ENCODE measurements around the gene GINS1.

DNA sequence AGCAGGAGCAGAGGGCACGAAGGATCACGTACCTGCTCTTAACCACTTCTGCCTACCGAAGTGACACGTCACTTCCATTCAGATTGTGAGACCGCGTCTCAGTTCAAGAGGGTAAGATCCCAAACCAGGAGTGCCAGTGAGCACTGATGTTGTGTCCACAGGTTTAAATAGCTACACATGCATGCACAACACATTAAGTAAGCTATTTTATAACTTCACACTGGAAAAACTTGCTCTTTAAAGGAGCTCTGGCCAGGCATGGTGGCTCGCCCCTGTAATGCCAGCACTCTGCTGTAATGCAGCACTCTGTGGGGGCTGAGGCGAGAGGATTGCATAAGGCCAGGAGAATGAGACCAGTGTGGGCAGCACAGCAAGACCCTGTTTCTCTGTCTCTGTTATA, 37.9 kb upstream of the GINS1 start:
- TF ChIP-seq, protein P1, sequence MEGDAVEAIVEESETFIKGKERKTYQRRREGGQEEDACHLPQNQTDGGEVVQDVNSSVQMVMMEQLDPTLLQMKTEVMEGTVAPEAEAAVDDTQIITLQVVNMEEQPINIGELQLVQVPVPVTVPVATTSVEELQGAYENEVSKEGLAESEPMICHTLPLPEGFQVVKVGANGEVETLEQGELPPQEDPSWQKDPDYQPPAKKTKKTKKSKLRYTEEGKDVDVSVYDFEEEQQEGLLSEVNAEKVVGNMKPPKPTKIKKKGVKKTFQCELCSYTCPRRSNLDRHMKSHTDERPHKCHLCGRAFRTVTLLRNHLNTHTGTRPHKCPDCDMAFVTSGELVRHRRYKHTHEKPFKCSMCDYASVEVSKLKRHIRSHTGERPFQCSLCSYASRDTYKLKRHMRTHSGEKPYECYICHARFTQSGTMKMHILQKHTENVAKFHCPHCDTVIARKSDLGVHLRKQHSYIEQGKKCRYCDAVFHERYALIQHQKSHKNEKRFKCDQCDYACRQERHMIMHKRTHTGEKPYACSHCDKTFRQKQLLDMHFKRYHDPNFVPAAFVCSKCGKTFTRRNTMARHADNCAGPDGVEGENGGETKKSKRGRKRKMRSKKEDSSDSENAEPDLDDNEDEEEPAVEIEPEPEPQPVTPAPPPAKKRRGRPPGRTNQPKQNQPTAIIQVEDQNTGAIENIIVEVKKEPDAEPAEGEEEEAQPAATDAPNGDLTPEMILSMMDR (IDR thresholded peaks at IDR 0.05; ENCODE audit: borderline replicate concordance, extremely low read depth, low read length, poor library complexity, severe bottlenecking) = no peak
- no peak for TF ChIP-seq EZH2 (IDR thresholded peaks at IDR 0.05; ENCODE audit: borderline replicate concordance, low read depth, low read length, severe bottlenecking)

All from DND-41 (cell line).